ENCODE data around the gene C1orf52.

DNA sequence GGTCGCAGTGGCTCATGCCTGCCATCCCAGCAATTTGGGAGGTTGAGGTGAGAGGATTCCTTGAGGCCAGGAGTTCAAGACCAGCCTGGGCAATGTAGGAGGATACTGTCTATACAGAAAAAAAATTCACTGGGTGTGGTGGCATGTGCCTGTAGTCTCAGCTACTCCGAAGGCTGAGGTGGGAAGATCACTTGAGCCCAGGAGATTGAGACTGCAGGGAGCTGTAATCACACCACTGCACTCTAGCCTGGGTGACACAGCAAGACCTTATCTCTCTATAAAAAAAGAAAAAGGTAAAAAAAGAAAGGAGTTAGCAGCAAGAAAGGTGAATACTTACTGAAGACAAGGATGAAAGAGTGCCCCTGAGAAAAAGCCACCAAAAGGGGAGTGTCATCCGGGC lies 40.7 kb upstream of the C1orf52 start:
- TF ChIP-seq, protein P1, sequence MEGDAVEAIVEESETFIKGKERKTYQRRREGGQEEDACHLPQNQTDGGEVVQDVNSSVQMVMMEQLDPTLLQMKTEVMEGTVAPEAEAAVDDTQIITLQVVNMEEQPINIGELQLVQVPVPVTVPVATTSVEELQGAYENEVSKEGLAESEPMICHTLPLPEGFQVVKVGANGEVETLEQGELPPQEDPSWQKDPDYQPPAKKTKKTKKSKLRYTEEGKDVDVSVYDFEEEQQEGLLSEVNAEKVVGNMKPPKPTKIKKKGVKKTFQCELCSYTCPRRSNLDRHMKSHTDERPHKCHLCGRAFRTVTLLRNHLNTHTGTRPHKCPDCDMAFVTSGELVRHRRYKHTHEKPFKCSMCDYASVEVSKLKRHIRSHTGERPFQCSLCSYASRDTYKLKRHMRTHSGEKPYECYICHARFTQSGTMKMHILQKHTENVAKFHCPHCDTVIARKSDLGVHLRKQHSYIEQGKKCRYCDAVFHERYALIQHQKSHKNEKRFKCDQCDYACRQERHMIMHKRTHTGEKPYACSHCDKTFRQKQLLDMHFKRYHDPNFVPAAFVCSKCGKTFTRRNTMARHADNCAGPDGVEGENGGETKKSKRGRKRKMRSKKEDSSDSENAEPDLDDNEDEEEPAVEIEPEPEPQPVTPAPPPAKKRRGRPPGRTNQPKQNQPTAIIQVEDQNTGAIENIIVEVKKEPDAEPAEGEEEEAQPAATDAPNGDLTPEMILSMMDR (IDR thresholded peaks at IDR 0.05): no peak
- no peak for TF ChIP-seq EZH2 (IDR thresholded peaks at IDR 0.05)
